Measurements from ENCODE around the gene ZSCAN20.

The ZSCAN20 gene

GRCh38 chr1:33472269-33472980 is at the start of gene ZSCAN20:
TSS of gene ZSCAN20 (plus strand) at chr1:33472645. CDS start at chr1:33479289, 6,644 bp downstream.
- FAIRE-seq (peak; percentile 16), DNase-seq (ENCODE audit: insufficient read length, low spot score) (peak; percentile 90)

- FAIRE-seq, result no peak
- no peak for DNase-seq (ENCODE audit: insufficient read length, low spot score)
These were observed 48.2 kb upstream of the ZSCAN20 start for GRCh38 chr1:33424205-33424604.

- FAIRE-seq, result no peak
- DNase-seq (ENCODE audit: insufficient read length, low spot score), result no peak
These were observed 47.8 kb upstream of the ZSCAN20 start for GRCh38 chr1:33424610-33425009.

- FAIRE-seq (no peak), DNase-seq (ENCODE audit: insufficient read length, low spot score) (no peak)
These were observed 46.5 kb upstream of the ZSCAN20 start for GRCh38 chr1:33425900-33426299.

- FAIRE-seq, result no peak
These were observed 45.5 kb upstream of the ZSCAN20 start for GRCh38 chr1:33426916-33427315.

GRCh38 chr1:33428661-33429060 is 43.8 kb upstream of the ZSCAN20 start:
- DNase-seq (ENCODE audit: insufficient read length, low spot score), result no peak
- FAIRE-seq, result no peak

More at GRCh38 chr1:33426916-33427315, 45.5 kb upstream of the ZSCAN20 start:
- no peak for DNase-seq (ENCODE audit: insufficient read length, low spot score)

GRCh38 chr1:33429332-33429731 is 43.1 kb upstream of the ZSCAN20 start:
- FAIRE-seq (no peak), DNase-seq (ENCODE audit: insufficient read length, low spot score) (no peak)

- DNase-seq (ENCODE audit: insufficient read length, low spot score) (no peak), FAIRE-seq (no peak)
These were observed 42.4 kb upstream of the ZSCAN20 start for GRCh38 chr1:33429856-33430691.

- DNase-seq (ENCODE audit: insufficient read length, low spot score), result peak; percentile 82
These were observed 41.5 kb upstream of the ZSCAN20 start, which contains the start of gene PHC2 for GRCh38 chr1:33430692-33431593. TSS of gene PHC2 (minus strand) at chr1:33431095. CDS start at chr1:33375539, 55,556 bp downstream.

GRCh38 chr1:33433509-33434362 is 38.7 kb upstream of the ZSCAN20 start:
- peak; percentile 76 for DNase-seq (ENCODE audit: insufficient read length, low spot score)
- peak; percentile 74 for FAIRE-seq

More at GRCh38 chr1:33430692-33431593, 41.5 kb upstream of the ZSCAN20 start, which contains the start of gene PHC2:
- peak; percentile 88 for FAIRE-seq

GRCh38 chr1:33434363-33434750 is 38.1 kb upstream of the ZSCAN20 start:
- DNase-seq (ENCODE audit: insufficient read length, low spot score) (no peak), FAIRE-seq (no peak)

GRCh38 chr1:33435096-33435820 is 37.2 kb upstream of the ZSCAN20 start:
- DNase-seq (ENCODE audit: insufficient read length, low spot score) (no peak), FAIRE-seq (no peak)

GRCh38 chr1:33436557-33437285 is 35.7 kb upstream of the ZSCAN20 start:
- DNase-seq (ENCODE audit: insufficient read length, low spot score) (no peak), FAIRE-seq (no peak)

GRCh38 chr1:33438364-33439160 is 33.9 kb upstream of the ZSCAN20 start:
- FAIRE-seq, result no peak
- DNase-seq (ENCODE audit: insufficient read length, low spot score), result no peak

- DNase-seq (ENCODE audit: insufficient read length, low spot score) (no peak), FAIRE-seq (no peak)
These were observed 32.8 kb upstream of the ZSCAN20 start for GRCh38 chr1:33439662-33440061.

- FAIRE-seq (no peak), DNase-seq (ENCODE audit: insufficient read length, low spot score) (no peak)
These were observed 31.2 kb upstream of the ZSCAN20 start for GRCh38 chr1:33441088-33441745.

- no peak for FAIRE-seq
- DNase-seq (ENCODE audit: insufficient read length, low spot score), result no peak
These were observed 30.3 kb upstream of the ZSCAN20 start for GRCh38 chr1:33442141-33442540.

All from HTR-8/SVneo (cell line).